Fibroblast of pulmonary artery (primary cell): Measurements from ENCODE around the gene TMCC2.

Experiments
- DNase-seq: peaks from one replicate; pipeline ENCODE4 v3.0.0-alpha.2; 2010; ENCODE audit warnings: low read depth
- H3K4me3 ChIP-seq: replicated peaks from 2 replicates; pipeline ENCODE4 v1.5.1; 2011; ENCODE audit warnings: low read depth, mild to moderate bottlenecking, control low read depth, low read length, moderate library complexity
- TF ChIP-seq, protein P1 (sequence below): IDR thresholded peaks from 2 replicates; pipeline ENCODE4 v1.5.1; 2011; ENCODE audit warnings: mild to moderate bottlenecking, control low read depth, low read length, inconsistent platforms; ENCODE audit errors: missing control alignments

TMCC2 gene

DNA sequence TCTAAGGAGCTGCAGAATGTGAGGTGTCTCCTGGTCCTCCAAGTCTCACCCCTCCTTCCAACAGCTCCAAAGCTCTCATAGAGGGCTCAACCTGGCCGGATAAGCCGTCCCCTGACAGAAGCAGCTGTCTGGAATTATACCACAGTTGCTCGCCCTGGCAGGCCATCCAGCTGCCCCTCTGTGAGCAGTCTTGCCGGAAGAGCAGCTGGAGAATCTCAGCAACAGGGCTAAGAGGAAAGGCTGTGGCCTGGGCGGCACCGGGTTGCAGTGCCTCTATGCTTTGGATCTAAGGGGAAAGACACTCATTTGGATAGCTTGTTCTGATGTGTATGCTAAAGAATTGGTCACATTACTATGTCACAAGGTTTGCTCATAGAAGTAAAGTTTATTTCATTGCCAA is 12.4 kb downstream of the TMCC2 start:
- no peak overlapping the region for H3K4me3 ChIP-seq
- no peak for DNase-seq
- TF ChIP-seq, protein P1, sequence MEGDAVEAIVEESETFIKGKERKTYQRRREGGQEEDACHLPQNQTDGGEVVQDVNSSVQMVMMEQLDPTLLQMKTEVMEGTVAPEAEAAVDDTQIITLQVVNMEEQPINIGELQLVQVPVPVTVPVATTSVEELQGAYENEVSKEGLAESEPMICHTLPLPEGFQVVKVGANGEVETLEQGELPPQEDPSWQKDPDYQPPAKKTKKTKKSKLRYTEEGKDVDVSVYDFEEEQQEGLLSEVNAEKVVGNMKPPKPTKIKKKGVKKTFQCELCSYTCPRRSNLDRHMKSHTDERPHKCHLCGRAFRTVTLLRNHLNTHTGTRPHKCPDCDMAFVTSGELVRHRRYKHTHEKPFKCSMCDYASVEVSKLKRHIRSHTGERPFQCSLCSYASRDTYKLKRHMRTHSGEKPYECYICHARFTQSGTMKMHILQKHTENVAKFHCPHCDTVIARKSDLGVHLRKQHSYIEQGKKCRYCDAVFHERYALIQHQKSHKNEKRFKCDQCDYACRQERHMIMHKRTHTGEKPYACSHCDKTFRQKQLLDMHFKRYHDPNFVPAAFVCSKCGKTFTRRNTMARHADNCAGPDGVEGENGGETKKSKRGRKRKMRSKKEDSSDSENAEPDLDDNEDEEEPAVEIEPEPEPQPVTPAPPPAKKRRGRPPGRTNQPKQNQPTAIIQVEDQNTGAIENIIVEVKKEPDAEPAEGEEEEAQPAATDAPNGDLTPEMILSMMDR: no peak

DNA sequence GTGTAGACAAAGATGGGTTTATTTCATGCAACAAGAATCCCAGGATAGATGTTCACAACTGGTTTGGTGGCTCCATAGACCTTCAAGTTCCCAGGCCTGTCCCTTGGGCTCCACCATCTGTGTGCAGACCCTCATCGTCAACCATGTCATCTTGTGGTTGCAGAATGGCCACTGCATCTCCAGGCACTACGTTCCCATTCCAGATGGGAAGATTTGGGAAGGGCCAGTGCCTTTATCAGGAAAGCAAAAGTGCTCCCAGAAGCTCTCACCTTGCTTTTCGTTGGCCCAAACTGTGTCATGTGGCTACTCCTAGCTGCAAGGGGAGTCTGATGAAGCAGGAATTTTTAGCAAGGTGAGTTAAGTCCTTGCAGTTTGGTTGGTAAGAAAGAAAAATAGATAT is 12.8 kb downstream of the TMCC2 start:
- no peak for DNase-seq
- no peak overlapping the region for H3K4me3 ChIP-seq
- TF ChIP-seq, protein P1: no peak

DNA sequence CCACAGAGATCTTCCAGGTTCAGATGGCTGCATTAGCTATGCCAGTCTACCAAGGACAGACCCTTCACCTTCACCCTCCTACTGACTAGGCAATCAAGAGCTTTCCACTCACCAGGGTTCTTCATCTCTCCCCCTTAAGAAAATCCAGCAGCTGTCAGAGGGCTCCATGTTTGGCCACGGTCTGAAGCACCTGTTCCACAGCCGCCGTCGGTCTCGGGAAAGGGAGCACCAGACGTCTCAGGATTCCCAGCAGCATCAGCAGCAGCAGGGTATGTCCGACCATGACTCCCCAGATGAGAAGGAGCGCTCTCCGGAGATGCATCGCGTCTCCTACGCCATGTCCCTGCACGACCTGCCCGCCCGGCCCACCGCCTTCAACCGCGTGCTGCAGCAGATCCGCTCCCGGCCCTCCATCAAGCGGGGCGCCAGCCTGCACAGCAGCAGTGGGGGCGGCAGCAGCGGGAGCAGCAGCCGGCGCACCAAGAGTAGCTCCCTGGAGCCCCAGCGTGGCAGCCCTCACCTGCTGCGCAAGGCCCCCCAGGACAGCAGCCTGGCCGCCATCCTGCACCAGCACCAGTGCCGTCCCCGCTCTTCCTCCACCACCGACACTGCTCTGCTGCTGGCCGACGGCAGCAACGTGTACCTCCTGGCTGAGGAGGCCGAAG is 13.8 kb downstream of the TMCC2 start:
- no peak overlapping the region for H3K4me3 ChIP-seq
- TF ChIP-seq, protein P1: no peak
- no peak for DNase-seq

DNA sequence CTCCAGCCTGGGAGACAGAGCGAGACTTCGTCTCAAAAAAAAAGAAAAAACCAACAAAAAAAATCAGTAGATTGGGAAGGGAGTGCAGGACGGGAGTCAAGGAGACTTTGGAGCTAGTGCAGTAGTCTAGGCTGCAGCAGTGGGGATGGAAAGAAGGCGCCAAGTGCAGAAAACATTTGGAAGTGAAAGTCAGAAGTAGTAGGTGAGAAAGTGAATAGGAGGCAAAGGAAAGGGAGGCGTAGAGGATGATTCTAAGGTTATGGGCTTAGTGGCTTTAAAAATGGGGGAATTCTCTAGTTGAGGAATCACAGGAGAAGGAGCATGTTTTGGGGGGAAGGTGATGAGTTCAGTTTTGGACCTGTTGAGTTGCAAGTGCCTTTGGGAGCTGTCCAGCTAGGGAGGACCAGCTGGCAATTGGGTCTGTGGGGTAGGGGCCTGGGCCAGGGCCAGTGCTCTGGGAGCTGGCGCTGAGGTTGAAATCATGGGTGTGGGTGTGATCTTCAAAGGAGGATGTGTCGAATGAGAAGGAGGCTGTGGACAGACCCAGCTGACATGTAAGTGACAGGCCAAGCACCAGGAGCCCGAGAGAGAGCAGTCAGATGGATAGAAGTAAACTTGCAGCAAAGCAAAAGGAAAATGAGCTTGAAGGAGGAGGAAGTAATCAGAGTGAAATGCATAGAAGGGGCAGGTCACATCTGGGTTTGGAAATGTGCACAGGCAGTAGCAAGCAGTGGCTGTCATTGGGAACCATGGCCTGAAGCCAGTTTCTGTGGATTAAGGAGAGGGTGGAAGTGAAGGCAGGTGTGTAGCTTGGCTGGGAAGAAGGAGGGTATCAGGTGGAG is 15.8 kb downstream of the TMCC2 start:
- TF ChIP-seq, protein P1: no peak
- no peak for DNase-seq
- no peak overlapping the region for H3K4me3 ChIP-seq

DNA sequence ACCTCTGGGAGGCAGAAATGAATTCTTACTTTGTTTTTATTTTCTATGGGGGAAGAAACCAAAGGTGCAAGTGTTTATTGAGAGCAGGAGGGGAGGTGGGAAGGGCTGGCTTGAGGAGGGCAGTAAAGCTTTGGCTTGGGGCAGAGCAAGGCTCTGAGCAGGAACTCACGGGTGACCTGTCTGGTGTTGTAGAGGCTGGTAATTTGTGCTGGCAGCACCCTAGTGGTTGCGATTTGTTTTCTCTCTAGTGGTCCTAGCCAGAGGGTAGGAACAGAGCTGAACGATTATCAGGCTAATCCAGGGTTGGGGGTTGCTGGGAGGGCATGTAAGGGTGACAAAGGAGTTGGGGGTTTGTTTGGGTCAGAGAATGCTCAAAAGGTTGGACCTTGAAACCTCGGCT is 16.6 kb downstream of the TMCC2 start:
- TF ChIP-seq, protein P1: no peak

DNA sequence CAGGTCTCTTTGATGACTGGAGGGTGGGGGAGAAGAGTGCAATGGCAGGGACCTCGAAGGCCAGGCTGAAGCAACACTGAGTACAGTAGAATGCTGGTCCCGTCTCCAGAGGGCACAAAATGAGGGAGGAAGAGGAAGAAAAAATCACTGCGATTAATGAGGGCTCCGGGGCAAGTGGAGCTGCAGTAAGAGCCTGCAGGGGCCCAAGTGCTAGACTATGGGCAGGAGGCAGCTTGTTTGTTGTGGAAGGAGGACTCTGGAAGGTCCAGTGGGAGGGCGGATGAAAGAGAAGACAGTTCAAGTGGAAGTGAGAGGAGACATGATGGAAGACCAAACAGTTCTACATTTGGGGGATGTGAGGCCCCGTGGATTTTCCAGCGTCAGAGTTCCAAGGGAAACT is 17.4 kb downstream of the TMCC2 start:
- TF ChIP-seq, protein P1: no peak
- DNase-seq: no peak
- H3K4me3 ChIP-seq: no peak overlapping the region

More for the DNA sequence above, 16.6 kb downstream of the TMCC2 start:
- no peak overlapping the region for H3K4me3 ChIP-seq
- no peak for DNase-seq
